ENCODE measurements around the gene DLGAP1. TPM values are rescaled to one million over a fixed set of nuclear protein-coding genes. Genes with fewer than 3 reads are reported as not detected.

The DLGAP1 gene
- total RNA-seq, 1 experiment from 2014 or later = 23.0 TPM

- DNase-seq (ENCODE audit: low spot score) (no peak), ATAC-seq (no peak)
- ChIA-PET POLR2A (interaction anchor here (0.7 to 1.3 kb wide), 3 partner anchors 23 to 588 kb away, joined by 4 to 5 read pairs (median 5); no protein-coding TSS in a partner anchor), CTCF (interaction anchor here (1.0 to 2.1 kb wide), 4 partner anchors 8 to 144 kb away, joined by 3 to 7 read pairs (median 6); no protein-coding TSS in a partner anchor)
- TF ChIP-seq ARID4B (CRISPR knock-in tag; IDR thresholded peaks at IDR 0.05; ENCODE audit: borderline replicate concordance) (no peak), EMX1 (CRISPR knock-in tag; IDR thresholded peaks at IDR 0.05) (no peak), JAZF1 (CRISPR knock-in tag; IDR thresholded peaks at IDR 0.05) (no peak), ESRRA (CRISPR knock-in tag; IDR thresholded peaks at IDR 0.05; ENCODE audit: borderline replicate concordance) (no peak), E2F1 (CRISPR knock-in tag; IDR thresholded peaks at IDR 0.05) (no peak), SMAD4 (CRISPR knock-in tag; IDR thresholded peaks at IDR 0.05) (no peak), CTCF (IDR thresholded peaks at IDR 0.05) (no peak), ZNF281 (CRISPR knock-in tag; IDR thresholded peaks at IDR 0.05) (no peak)
- Mint-ChIP-seq H3K36me3 (0 out of 2 replicates have a peak, but pooled peaks cover 3% of the 10 kb centered on the region), H3K27me3 (ENCODE audit: low read depth) (no peaks in the 10 kb centered on the region), H3K27ac (peak overlapping the region; percentile 63; the same call in 1 of the 2 replicates), H3K9me3 (peaks cover 3% of the 10 kb centered on the region; the same call in 1 of the 2 replicates), H3K4me1 (peaks cover 38% of the 10 kb centered on the region), H3K4me3 (no peak overlapping the region)
Observed at GRCh38 chr18:3626929-3627458, 828.1 kb downstream of the DLGAP1 start.

- Mint-ChIP-seq H3K4me3 (no peak overlapping the region), H3K4me1 (peaks cover 38% of the 10 kb centered on the region), H3K27ac (no peak overlapping the region; the same call in 1 of the 2 replicates), H3K9me3 (peaks cover 3% of the 10 kb centered on the region; the same call in 1 of the 2 replicates), H3K36me3 (0 out of 2 replicates have a peak, but pooled peaks cover 3% of the 10 kb centered on the region), H3K27me3 (ENCODE audit: low read depth) (no peaks in the 10 kb centered on the region)
- ChIA-PET CTCF (interaction anchor here (2.1 to 2.4 kb wide), 2 partner anchors 10 to 40 kb away, joined by 4 to 16 read pairs; no protein-coding TSS in a partner anchor), POLR2A (interaction anchor here (0.7 kb wide), 1 partner anchor 22 kb away, joined by 3 read pairs; no protein-coding TSS in a partner anchor)
- TF ChIP-seq CREB1 (CRISPR knock-in tag; IDR thresholded peaks at IDR 0.05) (no peak), ZNF138 (CRISPR knock-in tag; conservative IDR thresholded peaks at IDR 0.05) (no peak), ETV6 (CRISPR knock-in tag; IDR thresholded peaks at IDR 0.05) (no peak), ZNF232 (CRISPR knock-in tag; IDR thresholded peaks at IDR 0.05) (no peak)
- ATAC-seq = no peak
- DNase-seq (ENCODE audit: low spot score) = no peak
Observed at GRCh38 chr18:3625742-3626091, 829.4 kb downstream of the DLGAP1 start.

Data from WTC11 (cell line).